Measurements from ENCODE around the gene SERPINA5.

- no peak for TF ChIP-seq ELF4 (IDR thresholded peaks at IDR 0.05)
- no peak for TF ChIP-seq PKNOX1 (IDR thresholded peaks at IDR 0.05)
- no peak for TF ChIP-seq FOXK2 (IDR thresholded peaks at IDR 0.05)
- TF ChIP-seq HDGF (IDR thresholded peaks at IDR 0.05; ENCODE audit: borderline replicate concordance) = no peak
- no peak for TF ChIP-seq SP1 (IDR thresholded peaks at IDR 0.05)
- TF ChIP-seq ARNT (IDR thresholded peaks at IDR 0.05) = no peak
- no peak for TF ChIP-seq BHLHE40 (IDR thresholded peaks at IDR 0.05; ENCODE audit: borderline replicate concordance)
- TF ChIP-seq FOXA1 (IDR thresholded peaks at IDR 0.05) = no peak
Observed at GRCh38 chr14:94631050-94631449, 49.8 kb downstream of the SERPINA5 start.

Data from HEK293T (cell line).